NB4 (cell line): Measurements from ENCODE around the gene PLCH2.

ENCODE experiments used
- MYC ChIP-seq: IDR thresholded peaks from 2 replicates; pipeline ENCODE4 v1.6.1; 2011; ENCODE audit warnings: low read depth, low read length
- POLR2A ChIP-seq: IDR thresholded peaks from 2 replicates; pipeline ENCODE4 v1.6.1; 2011; ENCODE audit warnings: mild to moderate bottlenecking; ENCODE audit not compliant: insufficient read length; ENCODE audit errors: extremely low read depth
- TF ChIP-seq, protein P1 (sequence below): IDR thresholded peaks from one replicate; pipeline ENCODE4 v1.5.1; 2012; ENCODE audit warnings: low read depth, low read length
- TF ChIP-seq, protein P2 (sequence below): IDR thresholded peaks from 2 replicates; pipeline ENCODE4 v1.6.1; 2011; ENCODE audit warnings: low read depth, low read length

DNA sequence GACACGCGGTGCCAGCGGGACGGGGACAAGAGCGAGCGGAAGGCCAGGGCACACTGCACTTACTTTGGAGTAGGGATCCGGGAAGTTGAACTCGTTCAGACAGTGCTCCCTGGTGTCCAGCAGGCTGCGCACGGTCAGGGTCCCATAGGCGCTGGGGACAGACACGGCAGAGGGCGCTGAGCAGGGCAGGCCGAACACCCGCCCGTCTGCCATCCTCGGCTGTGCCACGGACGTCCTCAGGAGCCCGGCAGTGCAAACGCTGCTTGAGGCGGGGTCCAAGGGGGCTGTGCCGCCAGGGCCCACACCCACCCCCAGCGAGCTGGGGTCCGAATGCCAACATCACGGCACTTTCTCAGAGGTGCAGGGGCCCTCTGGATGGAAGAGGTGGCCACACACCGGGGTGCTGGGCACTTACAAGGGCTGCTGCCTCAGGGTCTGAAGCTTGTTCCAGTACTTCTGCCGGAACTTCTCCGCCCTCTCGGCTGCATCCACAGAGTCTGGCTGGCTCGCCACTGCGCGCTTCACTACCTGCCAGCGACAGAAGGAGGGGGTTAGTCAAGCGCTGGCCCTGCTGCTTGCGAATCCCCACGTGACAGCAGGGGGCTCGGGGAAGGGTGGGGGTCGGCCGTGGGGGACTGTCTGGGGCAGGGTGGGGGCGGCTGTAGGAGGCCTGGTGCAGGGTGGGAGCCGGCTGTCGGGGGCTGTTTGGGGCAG, 38.0 kb downstream of the PLCH2 start:
- TF ChIP-seq POLR2A (no peak), MYC (no peak)
- TF ChIP-seq, protein P1, sequence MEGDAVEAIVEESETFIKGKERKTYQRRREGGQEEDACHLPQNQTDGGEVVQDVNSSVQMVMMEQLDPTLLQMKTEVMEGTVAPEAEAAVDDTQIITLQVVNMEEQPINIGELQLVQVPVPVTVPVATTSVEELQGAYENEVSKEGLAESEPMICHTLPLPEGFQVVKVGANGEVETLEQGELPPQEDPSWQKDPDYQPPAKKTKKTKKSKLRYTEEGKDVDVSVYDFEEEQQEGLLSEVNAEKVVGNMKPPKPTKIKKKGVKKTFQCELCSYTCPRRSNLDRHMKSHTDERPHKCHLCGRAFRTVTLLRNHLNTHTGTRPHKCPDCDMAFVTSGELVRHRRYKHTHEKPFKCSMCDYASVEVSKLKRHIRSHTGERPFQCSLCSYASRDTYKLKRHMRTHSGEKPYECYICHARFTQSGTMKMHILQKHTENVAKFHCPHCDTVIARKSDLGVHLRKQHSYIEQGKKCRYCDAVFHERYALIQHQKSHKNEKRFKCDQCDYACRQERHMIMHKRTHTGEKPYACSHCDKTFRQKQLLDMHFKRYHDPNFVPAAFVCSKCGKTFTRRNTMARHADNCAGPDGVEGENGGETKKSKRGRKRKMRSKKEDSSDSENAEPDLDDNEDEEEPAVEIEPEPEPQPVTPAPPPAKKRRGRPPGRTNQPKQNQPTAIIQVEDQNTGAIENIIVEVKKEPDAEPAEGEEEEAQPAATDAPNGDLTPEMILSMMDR, result no peak
- TF ChIP-seq, protein P2, sequence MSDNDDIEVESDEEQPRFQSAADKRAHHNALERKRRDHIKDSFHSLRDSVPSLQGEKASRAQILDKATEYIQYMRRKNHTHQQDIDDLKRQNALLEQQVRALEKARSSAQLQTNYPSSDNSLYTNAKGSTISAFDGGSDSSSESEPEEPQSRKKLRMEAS, result no peak
